ENCODE data around the gene INVS. TPM values are rescaled to one million over a fixed set of nuclear protein-coding genes. Genes with fewer than 3 reads are reported as not detected.

The INVS gene
- total and polyA plus RNA-seq, 2 of the 4 experiments (the other 2 are of a cell fraction), result 9.2 to 33.5 TPM

DNA sequence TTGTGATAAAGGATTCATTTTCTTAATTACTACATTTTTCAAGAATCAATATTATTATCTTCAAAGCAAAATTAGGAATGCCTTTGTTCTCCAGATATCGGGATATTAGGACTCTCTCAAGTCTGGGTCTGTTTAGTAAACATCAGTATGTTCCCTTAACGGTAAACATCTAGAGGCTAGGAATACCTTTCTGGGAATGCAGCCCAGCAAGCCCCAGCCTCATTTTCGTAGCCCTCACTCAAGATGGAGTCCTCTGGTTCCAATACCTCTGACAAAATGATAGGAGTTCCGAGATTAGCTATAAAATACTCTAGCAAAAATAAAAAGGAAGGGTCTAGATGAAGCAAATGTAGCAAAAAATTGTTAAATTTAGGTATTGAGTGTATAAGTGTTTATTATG is 169.2 kb downstream of the INVS start:
- dilution Hi-C loops (cut with HindIII; ENCODE audit: low sequenced_read_pairs, unreplicated experiment) (no loop called here), in situ Hi-C loops (cut with MboI; ENCODE audit: low sequenced_read_pairs) (no loop called here), intact Hi-C loops (cut with micrococcal nuclease) (no loop called here)
- Histone ChIP-seq H3K9me1 (ENCODE audit: insufficient read depth, low read length) (0 out of 2 replicates have a peak, but pooled peaks cover 2% of the 10 kb centered on the region), H2BK15ac (ENCODE audit: low read depth, low read length) (no peak overlapping the region), H2AFZ (replicated peaks; ENCODE audit: low read length, poor library complexity) (no peak overlapping the region), H3K4me1 (ENCODE audit: control insufficient read depth, insufficient read depth, low read length) (no peaks in the 10 kb centered on the region), H3K4me3 (ENCODE audit: insufficient read depth, low read depth, low read length) (no peak overlapping the region), H3K36me3 (ENCODE audit: control insufficient read depth, insufficient read depth, low read length) (peaks cover 7% of the 10 kb centered on the region), H4K20me1 (ENCODE audit: insufficient read depth, low read length) (no peaks in the 10 kb centered on the region), H3K23ac (ENCODE audit: low read depth, low read length) (no peak overlapping the region), H3K4ac (ENCODE audit: low read depth, low read length) (no peak overlapping the region), H3K27ac (ENCODE audit: insufficient read depth, low read length) (no peak overlapping the region), H2AK9ac (replicated peaks; ENCODE audit: low read depth, low read length, poor library complexity) (no peak overlapping the region), H3K56ac (ENCODE audit: extremely low read depth, insufficient read depth, low read length) (no peak overlapping the region), H2AK5ac (ENCODE audit: low read depth, low read length) (no peak overlapping the region), H3K4me2 (ENCODE audit: low read depth, low read length) (no peak overlapping the region), H3K27me3 (ENCODE audit: control insufficient read depth, insufficient read depth, low read length) (no peaks in the 10 kb centered on the region), H3K9me3 (ENCODE audit: control insufficient read depth, insufficient read depth, low read length) (no peaks in the 10 kb centered on the region), H4K8ac (ENCODE audit: low read depth in 2 of 2, low read length in 2 of 2) (no peak overlapping the region), H3K18ac (ENCODE audit: low read depth, low read length) (no peak overlapping the region), H2BK20ac (ENCODE audit: low read depth, low read length) (no peak overlapping the region), H3K9ac (ENCODE audit: low read depth, low read length) (no peak overlapping the region), H3K14ac (replicated peaks; ENCODE audit: low read depth, low read length) (no peak overlapping the region), H4K91ac (ENCODE audit: insufficient read depth, low read depth, low read length) (no peak overlapping the region), H3K79me1 (ENCODE audit: low read depth in 1 of 2, low read length in 2 of 2) (no peaks in the 10 kb centered on the region; a peak in 1 of 4 replicates), H4K5ac (ENCODE audit: low read depth, low read length) (no peak overlapping the region), H2BK120ac (ENCODE audit: low read depth, low read length) (no peak overlapping the region), H2BK5ac (ENCODE audit: low read depth, low read length, poor library complexity, severe bottlenecking) (no peak overlapping the region)
- no TSS peak for BruUV-seq (replicated peaks)
- POLR2A ChIA-PET (ENCODE audit: unreplicated experiment), result no interaction called here
- no peak for ATAC-seq (ENCODE audit: low read depth)
- TF ChIP-seq, protein P1, sequence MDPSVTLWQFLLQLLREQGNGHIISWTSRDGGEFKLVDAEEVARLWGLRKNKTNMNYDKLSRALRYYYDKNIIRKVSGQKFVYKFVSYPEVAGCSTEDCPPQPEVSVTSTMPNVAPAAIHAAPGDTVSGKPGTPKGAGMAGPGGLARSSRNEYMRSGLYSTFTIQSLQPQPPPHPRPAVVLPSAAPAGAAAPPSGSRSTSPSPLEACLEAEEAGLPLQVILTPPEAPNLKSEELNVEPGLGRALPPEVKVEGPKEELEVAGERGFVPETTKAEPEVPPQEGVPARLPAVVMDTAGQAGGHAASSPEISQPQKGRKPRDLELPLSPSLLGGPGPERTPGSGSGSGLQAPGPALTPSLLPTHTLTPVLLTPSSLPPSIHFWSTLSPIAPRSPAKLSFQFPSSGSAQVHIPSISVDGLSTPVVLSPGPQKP (IDR thresholded peaks at IDR 0.05; ENCODE audit: borderline replicate concordance, low read depth, low read length), result no peak
- no peak for TF ChIP-seq RFX5 (IDR thresholded peaks at IDR 0.05; ENCODE audit: low read depth, low read length)
- no peak for TF ChIP-seq MXI1 (IDR thresholded peaks at IDR 0.05; ENCODE audit: borderline replicate concordance, low read depth, low read length)
- TF ChIP-seq CHD1 (IDR thresholded peaks at IDR 0.05; ENCODE audit: low read depth, low read length), result no peak
- TF ChIP-seq FOS (IDR thresholded peaks at IDR 0.05; ENCODE audit: low read depth, low read length), result no peak
- no peak for TF ChIP-seq RCOR1 (IDR thresholded peaks at IDR 0.05; ENCODE audit: insufficient replicate concordance, low read length)
- TF ChIP-seq MAFK (IDR thresholded peaks at IDR 0.05; ENCODE audit: low read depth, low read length), result no peak
- no peak for TF ChIP-seq NFE2L2 (IDR thresholded peaks at IDR 0.05; ENCODE audit: low read depth, low read length)
- no peak for TF ChIP-seq RAD21 (IDR thresholded peaks at IDR 0.05; ENCODE audit: low read length)
- no peak for TF ChIP-seq SMC3 (IDR thresholded peaks at IDR 0.05; ENCODE audit: low read depth, low read length)
- TF ChIP-seq, protein P2, sequence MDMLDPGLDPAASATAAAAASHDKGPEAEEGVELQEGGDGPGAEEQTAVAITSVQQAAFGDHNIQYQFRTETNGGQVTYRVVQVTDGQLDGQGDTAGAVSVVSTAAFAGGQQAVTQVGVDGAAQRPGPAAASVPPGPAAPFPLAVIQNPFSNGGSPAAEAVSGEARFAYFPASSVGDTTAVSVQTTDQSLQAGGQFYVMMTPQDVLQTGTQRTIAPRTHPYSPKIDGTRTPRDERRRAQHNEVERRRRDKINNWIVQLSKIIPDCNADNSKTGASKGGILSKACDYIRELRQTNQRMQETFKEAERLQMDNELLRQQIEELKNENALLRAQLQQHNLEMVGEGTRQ (IDR thresholded peaks at IDR 0.05; ENCODE audit: low read depth, low read length), result no peak
- TF ChIP-seq BHLHE40 (IDR thresholded peaks at IDR 0.05; ENCODE audit: low read depth, low read length), result no peak
- no peak for TF ChIP-seq MAZ (IDR thresholded peaks at IDR 0.05; ENCODE audit: borderline replicate concordance, low read depth, low read length)
- no peak for TF ChIP-seq POLR2A (IDR thresholded peaks at IDR 0.05; ENCODE audit: low read depth, low read length)
- no peak for TF ChIP-seq CEBPB (IDR thresholded peaks at IDR 0.05; ENCODE audit: low read depth, low read length)
- TF ChIP-seq, protein P3, sequence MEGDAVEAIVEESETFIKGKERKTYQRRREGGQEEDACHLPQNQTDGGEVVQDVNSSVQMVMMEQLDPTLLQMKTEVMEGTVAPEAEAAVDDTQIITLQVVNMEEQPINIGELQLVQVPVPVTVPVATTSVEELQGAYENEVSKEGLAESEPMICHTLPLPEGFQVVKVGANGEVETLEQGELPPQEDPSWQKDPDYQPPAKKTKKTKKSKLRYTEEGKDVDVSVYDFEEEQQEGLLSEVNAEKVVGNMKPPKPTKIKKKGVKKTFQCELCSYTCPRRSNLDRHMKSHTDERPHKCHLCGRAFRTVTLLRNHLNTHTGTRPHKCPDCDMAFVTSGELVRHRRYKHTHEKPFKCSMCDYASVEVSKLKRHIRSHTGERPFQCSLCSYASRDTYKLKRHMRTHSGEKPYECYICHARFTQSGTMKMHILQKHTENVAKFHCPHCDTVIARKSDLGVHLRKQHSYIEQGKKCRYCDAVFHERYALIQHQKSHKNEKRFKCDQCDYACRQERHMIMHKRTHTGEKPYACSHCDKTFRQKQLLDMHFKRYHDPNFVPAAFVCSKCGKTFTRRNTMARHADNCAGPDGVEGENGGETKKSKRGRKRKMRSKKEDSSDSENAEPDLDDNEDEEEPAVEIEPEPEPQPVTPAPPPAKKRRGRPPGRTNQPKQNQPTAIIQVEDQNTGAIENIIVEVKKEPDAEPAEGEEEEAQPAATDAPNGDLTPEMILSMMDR (conservative IDR thresholded peaks at IDR 0.05; ENCODE audit: low read depth, low read length), result no peak
- CTCF ChIA-PET, result no interaction called here
- DNase-seq, result no peak
- 80% methylated on average over 1 of the region's 4 CpGs; no CpG with 5 or more reads in 1 of the 2 experiments for WGBS, 2 experiments (ENCODE audit: extremely low coverage in 2 of 2, insufficient read length in 1 of 2)
